ENCODE data around the gene PTPRJ. TPM values are rescaled to one million over a fixed set of nuclear protein-coding genes. Genes with fewer than 3 reads are reported as not detected.
"Not testable (repeated sequence)": the region's sequence is repeated elsewhere in the genome, so short reads cannot be mapped to it uniquely, and the experiment has no call there.

The PTPRJ gene
- total RNA-seq, 2 experiments from 2014 or later: 8.2 to 10.7 TPM

DNA sequence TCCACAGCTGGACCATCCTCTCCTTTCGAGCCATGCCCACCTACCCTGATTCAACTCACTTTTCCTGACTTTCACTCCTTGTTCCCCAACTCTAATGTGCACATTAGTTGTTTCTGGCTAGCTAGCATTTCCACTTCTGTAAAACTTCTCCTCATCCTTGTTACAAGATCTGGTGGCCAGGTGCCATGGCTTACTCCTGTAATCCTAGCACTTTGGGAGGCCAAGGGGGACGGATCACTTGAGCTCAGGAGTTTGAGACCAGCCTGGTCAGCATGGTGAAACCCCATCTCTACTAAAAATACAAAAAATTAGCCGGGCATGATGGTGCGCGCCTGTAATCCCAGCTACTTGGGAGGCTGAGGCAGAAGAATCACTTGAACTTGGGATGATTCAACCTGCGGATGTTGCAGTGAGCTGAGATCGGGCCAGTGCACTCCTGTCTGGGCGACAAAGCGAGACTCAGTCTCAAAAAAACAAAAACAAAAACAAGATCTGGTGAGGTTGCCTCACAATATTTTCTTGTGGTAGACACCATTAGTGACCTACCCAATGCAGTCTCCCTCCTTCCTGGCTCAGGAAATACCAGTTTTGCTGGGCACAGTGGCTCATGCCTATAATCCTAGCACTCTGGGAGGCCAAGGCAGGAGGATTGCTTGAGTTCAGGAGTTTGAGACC is 31.2 kb upstream of the PTPRJ start:
- DNase-seq; H3K27ac Mint-ChIP-seq; H3K9me3 Mint-ChIP-seq; H3K27me3 Mint-ChIP-seq (ENCODE audit: low read depth); H3K4me3 Mint-ChIP-seq; H3K36me3 Mint-ChIP-seq (ENCODE audit: low read depth); intact Hi-C loops (cut with micrococcal nuclease): not testable (repeated sequence)
- peaks cover 38% of the 10 kb centered on the region for H3K4me1 Mint-ChIP-seq (ENCODE audit: low read depth)
- CTCF ChIA-PET: interaction anchor here (0.6 to 1.6 kb wide), 3 partner anchors 14 to 154 kb away, joined by 3 to 6 read pairs (median 3); no protein-coding TSS in a partner anchor

- CTCF ChIA-PET: interaction anchor here (1.6 kb wide), 1 partner anchor 15 kb away, joined by 6 read pairs; no protein-coding TSS in a partner anchor
- Mint-ChIP-seq H3K4me3 (no peak overlapping the region), H3K4me1 (ENCODE audit: low read depth) (peaks cover 44% of the 10 kb centered on the region), H3K36me3 (ENCODE audit: low read depth) (no peaks in the 10 kb centered on the region), H3K9me3 (no peaks in the 10 kb centered on the region), H3K27ac (no peak overlapping the region), H3K27me3 (ENCODE audit: low read depth) (no peaks in the 10 kb centered on the region)
- peak; percentile 66 for DNase-seq
- intact Hi-C loops (cut with micrococcal nuclease): loop anchor here (1.0 kb wide), 2 partner anchors 16 to 59 kb away; no protein-coding TSS in a partner anchor
Measured at GRCh38 chr11:47950396-47950795, 30.0 kb upstream of the PTPRJ start.

DNA sequence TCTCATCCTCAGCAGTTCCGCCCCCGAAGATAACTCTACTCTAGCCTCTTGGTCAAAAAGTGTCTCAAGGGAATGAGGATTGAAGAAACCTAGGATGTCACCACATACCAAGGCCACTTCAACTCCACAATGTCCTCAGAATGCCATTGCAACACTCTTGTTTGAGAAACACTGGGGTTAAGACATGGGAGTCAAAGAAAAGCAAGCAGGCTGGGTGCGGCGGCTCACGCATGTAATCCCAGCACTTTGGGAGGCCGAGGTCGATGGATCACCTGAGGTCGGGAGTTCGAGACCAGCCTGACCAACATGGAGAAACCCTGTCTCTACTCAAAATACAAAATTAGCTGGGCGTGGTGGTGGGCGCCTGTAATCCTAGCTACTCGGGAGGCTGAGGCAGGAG is 28.9 kb upstream of the PTPRJ start:
- H3K4me1 Mint-ChIP-seq (ENCODE audit: low read depth): peaks cover 42% of the 10 kb centered on the region
- CTCF ChIA-PET: not testable (repeated sequence)

GRCh38 chr11:47955061-47955755 is 25.2 kb upstream of the PTPRJ start:
- no peaks in the 10 kb centered on the region for H3K9me3 Mint-ChIP-seq
- H3K4me1 Mint-ChIP-seq (ENCODE audit: low read depth): peaks cover 13% of the 10 kb centered on the region
- no peak overlapping the region for H3K4me3 Mint-ChIP-seq
- H3K36me3 Mint-ChIP-seq (ENCODE audit: low read depth): no peaks in the 10 kb centered on the region
- CTCF ChIA-PET: interaction anchor here (0.8 to 1.7 kb wide), 4 partner anchors 9 to 154 kb away, joined by 3 to 5 read pairs (median 4); no protein-coding TSS in a partner anchor
- no peak for DNase-seq
- no peaks in the 10 kb centered on the region for H3K27me3 Mint-ChIP-seq (ENCODE audit: low read depth)
- intact Hi-C loops (cut with micrococcal nuclease): no loop called here
- H3K27ac Mint-ChIP-seq: no peak overlapping the region

More for the DNA sequence above, 28.9 kb upstream of the PTPRJ start:
- H3K27ac Mint-ChIP-seq; H3K36me3 Mint-ChIP-seq (ENCODE audit: low read depth); H3K4me3 Mint-ChIP-seq; intact Hi-C loops (cut with micrococcal nuclease); H3K9me3 Mint-ChIP-seq; H3K27me3 Mint-ChIP-seq (ENCODE audit: low read depth); DNase-seq: not testable (repeated sequence)

- Mint-ChIP-seq H3K9me3 (no peaks in the 10 kb centered on the region), H3K36me3 (ENCODE audit: low read depth) (no peaks in the 10 kb centered on the region), H3K4me3 (no peak overlapping the region), H3K27me3 (ENCODE audit: low read depth) (no peaks in the 10 kb centered on the region), H3K27ac (no peak overlapping the region), H3K4me1 (ENCODE audit: low read depth) (peaks cover 4% of the 10 kb centered on the region)
- CTCF ChIA-PET: interaction anchor here (1.1 kb wide), 1 partner anchor 149 kb away, joined by 3 read pairs; no protein-coding TSS in a partner anchor
- no peak for DNase-seq
- intact Hi-C loops (cut with micrococcal nuclease): no loop called here
Measured at GRCh38 chr11:47960015-47960414, 20.3 kb upstream of the PTPRJ start.

DNA sequence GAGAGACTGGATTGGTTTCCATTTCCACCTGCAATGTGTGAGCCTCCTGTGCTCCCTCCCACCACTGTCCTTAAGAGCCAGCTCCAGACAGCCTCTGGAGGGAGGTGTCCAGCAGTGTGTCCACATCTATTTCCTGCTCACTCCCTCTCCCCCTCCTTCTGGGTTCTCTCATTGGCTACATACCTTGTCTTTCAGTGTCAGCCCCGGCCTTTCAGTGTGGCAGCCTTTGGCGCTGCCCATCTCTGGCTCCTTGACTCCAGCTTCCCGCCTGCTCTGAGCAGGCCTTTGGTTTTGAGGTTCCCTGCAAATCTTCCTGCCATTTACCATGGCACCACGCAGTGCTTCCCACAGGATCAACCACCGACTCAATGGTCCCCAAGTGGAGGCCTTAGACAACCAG is 19.0 kb upstream of the PTPRJ start:
- intact Hi-C loops (cut with micrococcal nuclease): no loop called here
- Mint-ChIP-seq H3K27me3 (ENCODE audit: low read depth) (no peaks in the 10 kb centered on the region), H3K4me3 (no peak overlapping the region), H3K36me3 (ENCODE audit: low read depth) (no peaks in the 10 kb centered on the region), H3K9me3 (no peaks in the 10 kb centered on the region), H3K27ac (no peak overlapping the region), H3K4me1 (ENCODE audit: low read depth) (no peaks in the 10 kb centered on the region)
- no peak for DNase-seq
- CTCF ChIA-PET: interaction anchor here (0.6 kb wide), 1 partner anchor 202 kb away, joined by 6 read pairs; no protein-coding TSS in a partner anchor

- intact Hi-C loops (cut with micrococcal nuclease): loop anchor here (1.0 kb wide), 1 partner anchor 145 kb away; no protein-coding TSS in a partner anchor
- Mint-ChIP-seq H3K4me3 (no peak overlapping the region), H3K4me1 (ENCODE audit: low read depth) (no peaks in the 10 kb centered on the region), H3K36me3 (ENCODE audit: low read depth) (no peaks in the 10 kb centered on the region), H3K27ac (no peak overlapping the region), H3K27me3 (ENCODE audit: low read depth) (no peaks in the 10 kb centered on the region), H3K9me3 (no peaks in the 10 kb centered on the region)
- no peak for DNase-seq
- CTCF ChIA-PET: interaction anchor here (0.7 to 1.9 kb wide), 6 partner anchors 9 to 92 kb away, joined by 3 to 6 read pairs (median 4); no protein-coding TSS in a partner anchor
Measured at GRCh38 chr11:47964546-47964945, 15.8 kb upstream of the PTPRJ start.

- intact Hi-C loops (cut with micrococcal nuclease): no loop called here
- no peak overlapping the region for H3K4me3 Mint-ChIP-seq
- no peak for DNase-seq
- CTCF ChIA-PET: interaction anchor here (0.6 to 1.3 kb wide), 2 partner anchors 10 to 14 kb away, joined by 3 to 4 read pairs; no protein-coding TSS in a partner anchor
- no peak overlapping the region for H3K27ac Mint-ChIP-seq
- no peaks in the 10 kb centered on the region for H3K9me3 Mint-ChIP-seq
- no peaks in the 10 kb centered on the region for H3K27me3 Mint-ChIP-seq (ENCODE audit: low read depth)
- H3K4me1 Mint-ChIP-seq (ENCODE audit: low read depth): no peaks in the 10 kb centered on the region
- no peaks in the 10 kb centered on the region for H3K36me3 Mint-ChIP-seq (ENCODE audit: low read depth)
Measured at GRCh38 chr11:47967577-47968525, 12.5 kb upstream of the PTPRJ start.

- no peak for DNase-seq
- intact Hi-C loops (cut with micrococcal nuclease): no loop called here
- Mint-ChIP-seq H3K27ac (no peak overlapping the region), H3K9me3 (no peaks in the 10 kb centered on the region), H3K4me3 (no peak overlapping the region), H3K36me3 (ENCODE audit: low read depth) (no peaks in the 10 kb centered on the region), H3K4me1 (ENCODE audit: low read depth) (no peaks in the 10 kb centered on the region), H3K27me3 (ENCODE audit: low read depth) (no peaks in the 10 kb centered on the region)
- CTCF ChIA-PET: interaction anchor here (1.3 to 2.2 kb wide), 5 partner anchors 14 to 139 kb away, joined by 3 to 10 read pairs (median 5); no protein-coding TSS in a partner anchor
Measured at GRCh38 chr11:47969401-47969800, 11.0 kb upstream of the PTPRJ start.

DNA sequence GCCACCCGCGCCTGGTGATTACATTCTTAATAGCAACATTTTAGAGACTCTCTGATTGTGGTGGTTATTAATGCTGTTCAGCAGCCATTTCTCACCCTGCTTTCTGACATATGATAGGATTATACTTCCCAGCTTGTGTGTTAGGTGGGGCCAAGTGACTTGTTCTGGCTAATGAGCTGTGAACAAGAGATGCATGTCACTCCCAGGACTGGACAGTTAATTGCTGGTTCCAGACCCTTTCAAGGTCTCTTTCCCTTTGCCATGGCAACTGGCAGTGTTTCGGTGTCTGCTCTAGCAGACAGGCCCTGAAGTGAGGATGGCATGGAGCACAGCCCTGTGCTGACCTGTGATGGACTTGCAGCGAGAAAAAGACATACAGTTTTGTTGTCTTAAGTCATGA is 8.9 kb upstream of the PTPRJ start:
- H3K36me3 Mint-ChIP-seq (ENCODE audit: low read depth): no peaks in the 10 kb centered on the region
- intact Hi-C loops (cut with micrococcal nuclease): no loop called here
- H3K4me3 Mint-ChIP-seq: no peak overlapping the region
- H3K27me3 Mint-ChIP-seq (ENCODE audit: low read depth): no peaks in the 10 kb centered on the region
- no peak overlapping the region for H3K27ac Mint-ChIP-seq
- no peak for DNase-seq
- H3K4me1 Mint-ChIP-seq (ENCODE audit: low read depth): no peaks in the 10 kb centered on the region
- H3K9me3 Mint-ChIP-seq: no peaks in the 10 kb centered on the region
- CTCF ChIA-PET: interaction anchor here (1.2 kb wide), 1 partner anchor 34 kb away, joined by 3 read pairs; no protein-coding TSS in a partner anchor

DNA sequence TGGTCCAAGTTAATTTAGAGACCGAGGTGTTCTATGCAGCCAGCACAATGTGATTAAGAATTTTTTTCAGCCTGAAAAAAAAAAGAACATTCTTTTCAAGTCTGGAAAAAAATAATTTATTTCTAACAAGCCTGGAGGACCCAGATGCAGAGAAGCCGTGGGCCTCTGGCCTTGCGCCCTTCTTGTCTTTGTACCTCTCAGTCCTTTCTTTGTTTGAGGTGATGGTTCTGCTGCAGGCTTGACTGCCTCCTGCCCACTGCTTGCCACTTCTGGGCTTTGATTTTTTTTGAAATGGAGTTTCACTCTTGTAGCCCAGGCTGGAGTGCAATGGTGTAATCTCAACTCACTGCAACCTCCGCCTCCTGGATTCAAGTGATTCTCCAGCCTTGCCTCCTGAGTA is 7.2 kb upstream of the PTPRJ start:
- CTCF ChIA-PET: no interaction called here
- Mint-ChIP-seq H3K27ac (no peak overlapping the region), H3K36me3 (ENCODE audit: low read depth) (no peaks in the 10 kb centered on the region), H3K4me1 (ENCODE audit: low read depth) (no peaks in the 10 kb centered on the region), H3K4me3 (no peak overlapping the region), H3K27me3 (ENCODE audit: low read depth) (no peaks in the 10 kb centered on the region), H3K9me3 (no peaks in the 10 kb centered on the region)
- intact Hi-C loops (cut with micrococcal nuclease): no loop called here
- no peak for DNase-seq

DNA sequence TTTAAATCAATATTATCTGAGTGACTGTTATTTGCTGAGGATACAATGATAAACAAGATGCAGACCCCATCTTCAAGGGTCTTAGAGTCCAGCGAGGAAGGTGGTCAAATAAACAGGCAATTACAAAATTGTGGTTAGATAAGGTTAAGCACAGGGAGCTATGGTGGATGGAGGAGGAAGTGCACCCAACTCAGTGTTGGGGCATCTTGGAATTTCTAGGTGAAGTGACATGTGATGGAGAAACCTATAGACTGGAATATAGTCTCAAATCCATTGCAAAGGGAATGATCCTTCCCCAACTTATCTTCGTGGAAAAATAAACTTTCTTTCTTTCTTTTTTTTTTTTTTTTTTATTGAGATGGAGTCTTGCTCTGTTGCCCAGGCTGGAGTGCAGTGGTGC is 3.4 kb upstream of the PTPRJ start:
- Mint-ChIP-seq H3K4me1 (ENCODE audit: low read depth) (peaks cover 7% of the 10 kb centered on the region), H3K36me3 (ENCODE audit: low read depth) (no peaks in the 10 kb centered on the region), H3K9me3 (no peaks in the 10 kb centered on the region), H3K27ac (no peak overlapping the region), H3K4me3 (no peak overlapping the region), H3K27me3 (ENCODE audit: low read depth) (peaks cover 3% of the 10 kb centered on the region)
- intact Hi-C loops (cut with micrococcal nuclease): no loop called here
- CTCF ChIA-PET: interaction anchor here (0.6 kb wide), 1 partner anchor 25 kb away, joined by 5 read pairs; no protein-coding TSS in a partner anchor
- DNase-seq: no peak

Measured in activated naive CD4-positive, alpha-beta T cell treated with anti-CD3 and anti-CD28 coated beads for 36 hours (primary cell).